Measurements from ENCODE around the gene CTDSP2. TPM values are rescaled to one million over a fixed set of nuclear protein-coding genes. Genes with fewer than 3 reads are reported as not detected.

Gene CTDSP2
- total RNA-seq, 4 donors from 2014 or later: 66.0 to 116 (median 83.4) TPM

GRCh38 chr12:57807285-57807684 lies 39.2 kb downstream of the CTDSP2 start:
- DNase-seq: no peak

GRCh38 chr12:57806677-57807076 lies 39.9 kb downstream of the CTDSP2 start:
- intact Hi-C loops (cut with DNase I; ENCODE audit: low total_unique reads): no loop called here
- H3K27ac ChIP-seq: no peak overlapping the region
- TF ChIP-seq CTCF (IDR thresholded peaks at IDR 0.05 in 4 of 5, conservative IDR thresholded peaks at IDR 0.05 in 1 of 5): no peak
- no peak for TF ChIP-seq POLR2A (IDR thresholded peaks at IDR 0.05)
- no peaks in the 10 kb centered on the region for H3K9me3 ChIP-seq
- DNase-seq: no peak
- H3K36me3 ChIP-seq: peaks cover 0 to 94% of the 10 kb centered on the region in 2 donors
- in situ Hi-C loops (cut with MboI; ENCODE audit: low sequenced_read_pairs in 4 of 4): loop anchor here in 1 of 4 donors (10.0 kb wide), 1 partner anchor 108 kb away; no protein-coding TSS in a partner anchor
- no peak overlapping the region for H3K4me3 ChIP-seq
- no peaks in the 10 kb centered on the region for H3K27me3 ChIP-seq
- H3K4me1 ChIP-seq: peaks cover 0 to 4% of the 10 kb centered on the region in 2 donors
- no peak for ATAC-seq

More at GRCh38 chr12:57807285-57807684, 39.2 kb downstream of the CTDSP2 start:
- Histone ChIP-seq H3K4me3 (no peak overlapping the region), H3K9me3 (no peaks in the 10 kb centered on the region), H3K27me3 (no peaks in the 10 kb centered on the region), H3K36me3 (peaks cover 0 to 94% of the 10 kb centered on the region in 2 donors), H3K27ac (no peak overlapping the region), H3K4me1 (peaks cover 0 to 4% of the 10 kb centered on the region in 2 donors)
- TF ChIP-seq POLR2A (IDR thresholded peaks at IDR 0.05) (no peak), CTCF (IDR thresholded peaks at IDR 0.05 in 4 of 5, conservative IDR thresholded peaks at IDR 0.05 in 1 of 5) (no peak)
- no peak for ATAC-seq
- in situ Hi-C loops (cut with MboI; ENCODE audit: low sequenced_read_pairs in 4 of 4): loop anchor here in 1 of 4 donors (10.0 kb wide), 1 partner anchor 108 kb away; no protein-coding TSS in a partner anchor
- intact Hi-C loops (cut with DNase I; ENCODE audit: low total_unique reads): no loop called here

- TF ChIP-seq CTCF (IDR thresholded peaks at IDR 0.05 in 4 of 5, conservative IDR thresholded peaks at IDR 0.05 in 1 of 5) (peak; percentile 61 to 76 (median 74)), POLR2A (IDR thresholded peaks at IDR 0.05) (no peak)
- intact Hi-C loops (cut with DNase I; ENCODE audit: low total_unique reads) (loop anchor here (1.0 kb wide), 1 partner anchor 102 kb away; no protein-coding TSS in a partner anchor), in situ Hi-C loops (cut with MboI; ENCODE audit: low sequenced_read_pairs in 4 of 4) (loop anchor here in 1 of 4 donors (10.0 kb wide), 1 partner anchor 111 kb away; no protein-coding TSS in a partner anchor)
- H3K27me3 ChIP-seq: no peaks in the 10 kb centered on the region
- H3K4me3 ChIP-seq: no peak overlapping the region
- peaks cover 0 to 4% of the 10 kb centered on the region in 2 donors for H3K4me1 ChIP-seq
- ATAC-seq (peak in 1 of 2 donors; percentile 74), DNase-seq (no peak)
- peak overlapping the region in 3 of 4 donors; percentile 5 to 32 (median 9) for H3K27ac ChIP-seq
- H3K36me3 ChIP-seq: peaks cover 0 to 94% of the 10 kb centered on the region in 2 donors
- H3K9me3 ChIP-seq: no peaks in the 10 kb centered on the region
These were observed 43.1 kb downstream of the CTDSP2 start for GRCh38 chr12:57803319-57803893.

GRCh38 chr12:57802607-57803006 lies 43.9 kb downstream of the CTDSP2 start:
- intact Hi-C loops (cut with DNase I; ENCODE audit: low total_unique reads): loop anchor here (1.0 kb wide), 1 partner anchor 103 kb away; no protein-coding TSS in a partner anchor
- Histone ChIP-seq H3K36me3 (peaks cover 0 to 87% of the 10 kb centered on the region in 2 donors), H3K27ac (no peak overlapping the region), H3K27me3 (no peaks in the 10 kb centered on the region), H3K4me1 (peaks cover 0 to 4% of the 10 kb centered on the region in 2 donors), H3K9me3 (no peaks in the 10 kb centered on the region), H3K4me3 (no peak overlapping the region)
- no peak for TF ChIP-seq POLR2A (IDR thresholded peaks at IDR 0.05)
- no peak for TF ChIP-seq CTCF (IDR thresholded peaks at IDR 0.05 in 4 of 5, conservative IDR thresholded peaks at IDR 0.05 in 1 of 5)
- in situ Hi-C loops (cut with MboI; ENCODE audit: low sequenced_read_pairs in 4 of 4): loop anchor here in 1 of 4 donors (10.0 kb wide), 1 partner anchor 112 kb away; no protein-coding TSS in a partner anchor
- no peak for DNase-seq
- ATAC-seq: no peak
